WTC11 (cell line): Measurements from ENCODE around the gene BFSP2. TPM values are rescaled to one million over a fixed set of nuclear protein-coding genes. Genes with fewer than 3 reads are reported as not detected.

Source experiments
- ATAC-seq: fragments of 200-7000 bp; cut with Tn5 transposase; 2 replicates; pipeline ENCODE4 v1.10.0; 2021; ENCODE audit warnings: mild to moderate bottlenecking, moderate library complexity
- CTCF ChIA-PET: fragments of 300-600 bp; sonication (Branson Sonifier 250); formaldehyde crosslinking; loops from one replicate; lab custom pipeline; 2021; ENCODE audit warnings: antibody characterized with exemption; lab: Charles Lee
- POLR2A ChIA-PET: fragments of 350-600 bp; sonication (Branson Sonifier 250); formaldehyde crosslinking; loops from one replicate; lab custom pipeline; 2021; ENCODE audit warnings: antibody characterized with exemption; lab: Charles Lee
- DNase-seq: peaks from one replicate; pipeline ENCODE4 v3.0.0; 2021; ENCODE audit warnings: low spot score
- H3K27ac Mint-ChIP-seq: 2 replicates; pipeline ENCODE4 v1.8.0; 2021; ENCODE audit warnings: mixed read lengths
- H3K27me3 Mint-ChIP-seq: 2 replicates; pipeline ENCODE4 v1.8.0; 2021; ENCODE audit warnings: low read depth, mild to moderate bottlenecking, moderate library complexity, mixed read lengths
- H3K36me3 Mint-ChIP-seq: 2 replicates; pipeline ENCODE4 v1.8.0; 2021; ENCODE audit warnings: mixed read lengths
- H3K4me1 Mint-ChIP-seq: 2 replicates; pipeline ENCODE4 v1.8.0; 2022; ENCODE audit warnings: mixed read lengths
- H3K4me3 Mint-ChIP-seq: 2 replicates; pipeline ENCODE4 v1.8.0; 2021; ENCODE audit warnings: mild to moderate bottlenecking, moderate library complexity, mixed read lengths
- H3K9me3 Mint-ChIP-seq: 2 replicates; pipeline ENCODE4 v1.8.0; 2021; ENCODE audit warnings: mixed read lengths
- GRHL2 ChIP-seq: fragments of 250-450 bp; sonication (Bioruptor Pico); IDR thresholded peaks from 2 replicates; pipeline ENCODE4 v1.8.0; 2022; ENCODE audit warnings: mild to moderate bottlenecking, moderate library complexity; ENCODE audit not compliant: insufficient replicate concordance, severe bottlenecking
- HMGA2 ChIP-seq: fragments of 250-450 bp; sonication (Bioruptor Pico); IDR thresholded peaks from 2 replicates; pipeline ENCODE4 v1.4.0; 2021; ENCODE audit warnings: mild to moderate bottlenecking, moderate library complexity
- NFATC4 ChIP-seq: fragments of 250-450 bp; sonication (Bioruptor Pico); IDR thresholded peaks from 2 replicates; pipeline ENCODE4 v1.9.0; 2021; ENCODE audit warnings: mild to moderate bottlenecking
- NR2C2 ChIP-seq: sonication (generic); formaldehyde crosslinking; IDR thresholded peaks from 2 replicates; pipeline ENCODE4 v1.8.0; 2022; ENCODE audit warnings: mild to moderate bottlenecking, missing genetic modification reagents
- RORB ChIP-seq: fragments of 250-450 bp; sonication (Bioruptor Pico); IDR thresholded peaks from 2 replicates; pipeline ENCODE4 v1.9.0; 2021; ENCODE audit warnings: mild to moderate bottlenecking
- SP1 ChIP-seq: sonication (generic); formaldehyde crosslinking; conservative IDR thresholded peaks from 2 replicates; pipeline ENCODE4 v1.8.1; 2022; ENCODE audit warnings: missing genetic modification reagents
- TEAD4 ChIP-seq: sonication (generic); formaldehyde crosslinking; IDR thresholded peaks from 2 replicates; pipeline ENCODE4 v1.8.0; 2022; ENCODE audit warnings: mild to moderate bottlenecking, missing genetic modification reagents
- ZNF263 ChIP-seq: sonication (generic); formaldehyde crosslinking; IDR thresholded peaks from 2 replicates; pipeline ENCODE4 v1.8.1; 2022; ENCODE audit warnings: low read depth, mild to moderate bottlenecking, moderate library complexity, missing genetic modification reagents
- ZNF416 ChIP-seq: fragments of 250-450 bp; sonication (Bioruptor Pico); IDR thresholded peaks from 2 replicates; pipeline ENCODE4 v1.9.0; 2021; ENCODE audit warnings: mild to moderate bottlenecking, inconsistent platforms
- total RNA-seq: library from RNA; stranded (reverse); gene quantifications from 3 replicates; pipeline ENCODE4 v1.2.3, GENCODE V29; 2021
- TF ChIP-seq, protein P1 (sequence below): sonication (generic); formaldehyde crosslinking; IDR thresholded peaks from 2 replicates; pipeline ENCODE4 v1.8.0; 2022; ENCODE audit warnings: missing genetic modification reagents
- TF ChIP-seq, protein P2 (sequence below): sonication (generic); formaldehyde crosslinking; IDR thresholded peaks from 2 replicates; pipeline ENCODE4 v1.8.0; 2023; ENCODE audit warnings: missing genetic modification reagents
- TF ChIP-seq, protein P3 (sequence below): fragments of 200-600 bp; IDR thresholded peaks from 2 replicates; pipeline ENCODE4 v1.8.0; 2022; ENCODE audit warnings: antibody characterized with exemption
- TF ChIP-seq, protein P4 (sequence below): sonication (generic); formaldehyde crosslinking; IDR thresholded peaks from 2 replicates; pipeline ENCODE4 v1.8.0; 2022; ENCODE audit warnings: mild to moderate bottlenecking, missing genetic modification reagents
- TF ChIP-seq, protein P5 (sequence below): sonication (generic); formaldehyde crosslinking; IDR thresholded peaks from 2 replicates; pipeline ENCODE4 v1.8.1; 2023; ENCODE audit warnings: mild to moderate bottlenecking, missing genetic modification reagents, borderline replicate concordance

Gene BFSP2
- total RNA-seq, 1 experiment from 2014 or later: not detected

DNA sequence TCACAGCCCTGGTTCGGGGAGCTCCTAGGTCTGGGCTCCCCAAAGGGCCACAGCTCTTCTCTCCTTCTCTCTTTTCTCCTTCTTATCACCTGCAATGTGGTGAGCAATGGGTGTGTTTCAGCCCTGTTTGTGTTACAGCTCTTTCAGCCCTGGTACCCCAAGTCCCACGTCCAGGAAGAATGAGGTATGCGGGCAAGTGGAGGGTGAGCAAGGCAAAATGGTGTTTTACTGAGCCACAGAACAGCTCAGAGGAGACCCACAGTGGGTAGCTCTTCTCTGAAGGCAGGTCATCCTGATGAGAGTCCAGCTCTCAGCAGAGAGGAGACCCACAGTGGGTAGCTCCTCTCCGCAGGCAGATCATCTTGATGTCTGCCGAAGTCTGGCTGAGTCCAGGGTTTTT lies 86.8 kb downstream of the BFSP2 start (continued):
- TF ChIP-seq, protein P1, sequence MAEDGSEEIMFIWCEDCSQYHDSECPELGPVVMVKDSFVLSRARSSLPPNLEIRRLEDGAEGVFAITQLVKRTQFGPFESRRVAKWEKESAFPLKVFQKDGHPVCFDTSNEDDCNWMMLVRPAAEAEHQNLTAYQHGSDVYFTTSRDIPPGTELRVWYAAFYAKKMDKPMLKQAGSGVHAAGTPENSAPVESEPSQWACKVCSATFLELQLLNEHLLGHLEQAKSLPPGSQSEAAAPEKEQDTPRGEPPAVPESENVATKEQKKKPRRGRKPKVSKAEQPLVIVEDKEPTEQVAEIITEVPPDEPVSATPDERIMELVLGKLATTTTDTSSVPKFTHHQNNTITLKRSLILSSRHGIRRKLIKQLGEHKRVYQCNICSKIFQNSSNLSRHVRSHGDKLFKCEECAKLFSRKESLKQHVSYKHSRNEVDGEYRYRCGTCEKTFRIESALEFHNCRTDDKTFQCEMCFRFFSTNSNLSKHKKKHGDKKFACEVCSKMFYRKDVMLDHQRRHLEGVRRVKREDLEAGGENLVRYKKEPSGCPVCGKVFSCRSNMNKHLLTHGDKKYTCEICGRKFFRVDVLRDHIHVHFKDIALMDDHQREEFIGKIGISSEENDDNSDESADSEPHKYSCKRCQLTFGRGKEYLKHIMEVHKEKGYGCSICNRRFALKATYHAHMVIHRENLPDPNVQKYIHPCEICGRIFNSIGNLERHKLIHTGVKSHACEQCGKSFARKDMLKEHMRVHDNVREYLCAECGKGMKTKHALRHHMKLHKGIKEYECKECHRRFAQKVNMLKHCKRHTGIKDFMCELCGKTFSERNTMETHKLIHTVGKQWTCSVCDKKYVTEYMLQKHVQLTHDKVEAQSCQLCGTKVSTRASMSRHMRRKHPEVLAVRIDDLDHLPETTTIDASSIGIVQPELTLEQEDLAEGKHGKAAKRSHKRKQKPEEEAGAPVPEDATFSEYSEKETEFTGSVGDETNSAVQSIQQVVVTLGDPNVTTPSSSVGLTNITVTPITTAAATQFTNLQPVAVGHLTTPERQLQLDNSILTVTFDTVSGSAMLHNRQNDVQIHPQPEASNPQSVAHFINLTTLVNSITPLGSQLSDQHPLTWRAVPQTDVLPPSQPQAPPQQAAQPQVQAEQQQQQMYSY: no peak
- TF ChIP-seq, protein P2, sequence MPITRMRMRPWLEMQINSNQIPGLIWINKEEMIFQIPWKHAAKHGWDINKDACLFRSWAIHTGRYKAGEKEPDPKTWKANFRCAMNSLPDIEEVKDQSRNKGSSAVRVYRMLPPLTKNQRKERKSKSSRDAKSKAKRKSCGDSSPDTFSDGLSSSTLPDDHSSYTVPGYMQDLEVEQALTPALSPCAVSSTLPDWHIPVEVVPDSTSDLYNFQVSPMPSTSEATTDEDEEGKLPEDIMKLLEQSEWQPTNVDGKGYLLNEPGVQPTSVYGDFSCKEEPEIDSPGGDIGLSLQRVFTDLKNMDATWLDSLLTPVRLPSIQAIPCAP (CRISPR knock-in tag): no peak
- no peak for TF ChIP-seq ZNF416

DNA sequence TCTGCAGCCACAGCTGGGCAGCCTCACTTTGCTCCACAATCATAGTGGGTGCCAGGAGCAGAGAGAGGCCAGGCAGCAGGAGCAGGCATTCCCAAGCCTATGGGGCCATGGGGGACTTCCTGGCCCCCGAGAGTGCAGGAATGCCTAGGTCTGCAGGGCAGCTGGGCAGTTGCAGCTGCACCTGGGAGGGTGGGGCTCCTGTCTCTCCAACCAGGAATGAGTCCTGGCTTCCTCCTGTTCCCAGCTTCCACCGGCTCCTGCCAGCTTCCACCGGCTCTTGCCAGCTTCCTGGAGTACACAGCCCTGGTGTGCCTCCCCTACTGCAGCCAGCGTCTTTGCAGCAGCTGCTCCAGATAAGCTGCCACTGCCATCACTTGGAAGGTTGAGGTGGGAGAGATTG lies 87.3 kb downstream of the BFSP2 start:
- POLR2A ChIA-PET: interaction anchor here (1.8 kb wide), 1 partner anchor 86 kb away, joined by 5 read pairs; the partner anchor contains the start of gene CDV3
- peaks cover 47% of the 10 kb centered on the region for H3K9me3 Mint-ChIP-seq
- no peak for DNase-seq

DNA sequence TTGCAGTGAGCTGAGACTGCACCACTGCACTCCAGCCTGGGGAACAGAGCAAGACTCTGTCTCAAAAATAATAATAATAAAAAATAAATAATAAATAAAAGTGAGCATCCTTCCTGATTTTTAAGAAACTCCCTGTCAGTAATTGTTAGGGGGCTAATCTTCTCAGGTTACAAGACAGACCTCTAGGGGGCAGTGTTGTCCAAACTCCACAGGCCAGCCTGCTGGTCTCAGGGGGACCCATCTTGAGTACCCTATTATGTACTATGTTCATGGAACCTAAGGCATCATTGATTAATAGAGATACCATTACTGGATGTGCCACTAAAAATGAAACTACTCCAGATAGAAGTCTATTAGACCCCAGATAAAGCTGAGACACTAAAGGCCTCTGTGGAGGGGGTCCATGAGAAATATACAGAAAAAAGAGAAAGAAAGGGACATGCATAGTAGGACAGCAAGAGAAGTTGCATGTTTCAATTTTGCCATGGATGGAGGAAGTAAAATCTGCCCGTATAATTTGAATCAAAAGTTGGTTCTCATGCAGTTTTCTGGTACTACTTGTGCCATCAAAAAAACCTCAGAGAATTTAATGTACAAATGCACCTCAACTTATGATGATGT lies 88.2 kb downstream of the BFSP2 start:
- Mint-ChIP-seq H3K36me3 (peaks cover 26% of the 10 kb centered on the region), H3K27ac (no peak overlapping the region), H3K27me3 (peaks cover 4% of the 10 kb centered on the region; the same call in 1 of the 2 replicates), H3K4me3 (no peak overlapping the region), H3K4me1 (peaks cover 38% of the 10 kb centered on the region), H3K9me3 (peaks cover 47% of the 10 kb centered on the region)
- no peak; the same call in 1 of the 2 replicates for ATAC-seq
- DNase-seq: peak; percentile 34
- ChIA-PET POLR2A (interaction anchor here (1.8 kb wide), 1 partner anchor 85 kb away, joined by 5 read pairs; the partner anchor contains the start of gene CDV3), CTCF (interaction anchor here (1.1 to 2.0 kb wide), 4 partner anchors 35 to 90 kb away, joined by 4 to 14 read pairs (median 6); partner anchors contain the start of gene CDV3)
- no peak for TF ChIP-seq GRHL2 (CRISPR knock-in tag)
- no peak for TF ChIP-seq NFATC4 (CRISPR knock-in tag)
- TF ChIP-seq, protein P3, sequence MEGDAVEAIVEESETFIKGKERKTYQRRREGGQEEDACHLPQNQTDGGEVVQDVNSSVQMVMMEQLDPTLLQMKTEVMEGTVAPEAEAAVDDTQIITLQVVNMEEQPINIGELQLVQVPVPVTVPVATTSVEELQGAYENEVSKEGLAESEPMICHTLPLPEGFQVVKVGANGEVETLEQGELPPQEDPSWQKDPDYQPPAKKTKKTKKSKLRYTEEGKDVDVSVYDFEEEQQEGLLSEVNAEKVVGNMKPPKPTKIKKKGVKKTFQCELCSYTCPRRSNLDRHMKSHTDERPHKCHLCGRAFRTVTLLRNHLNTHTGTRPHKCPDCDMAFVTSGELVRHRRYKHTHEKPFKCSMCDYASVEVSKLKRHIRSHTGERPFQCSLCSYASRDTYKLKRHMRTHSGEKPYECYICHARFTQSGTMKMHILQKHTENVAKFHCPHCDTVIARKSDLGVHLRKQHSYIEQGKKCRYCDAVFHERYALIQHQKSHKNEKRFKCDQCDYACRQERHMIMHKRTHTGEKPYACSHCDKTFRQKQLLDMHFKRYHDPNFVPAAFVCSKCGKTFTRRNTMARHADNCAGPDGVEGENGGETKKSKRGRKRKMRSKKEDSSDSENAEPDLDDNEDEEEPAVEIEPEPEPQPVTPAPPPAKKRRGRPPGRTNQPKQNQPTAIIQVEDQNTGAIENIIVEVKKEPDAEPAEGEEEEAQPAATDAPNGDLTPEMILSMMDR: peak; percentile 66
- no peak for TF ChIP-seq NR2C2 (CRISPR knock-in tag)

More for the DNA sequence above, 87.3 kb downstream of the BFSP2 start:
- no peak for TF ChIP-seq RORB (CRISPR knock-in tag)
- TF ChIP-seq SP1 (CRISPR knock-in tag): no peak
- no peak for TF ChIP-seq ZNF263 (CRISPR knock-in tag)
- TF ChIP-seq, protein P4, sequence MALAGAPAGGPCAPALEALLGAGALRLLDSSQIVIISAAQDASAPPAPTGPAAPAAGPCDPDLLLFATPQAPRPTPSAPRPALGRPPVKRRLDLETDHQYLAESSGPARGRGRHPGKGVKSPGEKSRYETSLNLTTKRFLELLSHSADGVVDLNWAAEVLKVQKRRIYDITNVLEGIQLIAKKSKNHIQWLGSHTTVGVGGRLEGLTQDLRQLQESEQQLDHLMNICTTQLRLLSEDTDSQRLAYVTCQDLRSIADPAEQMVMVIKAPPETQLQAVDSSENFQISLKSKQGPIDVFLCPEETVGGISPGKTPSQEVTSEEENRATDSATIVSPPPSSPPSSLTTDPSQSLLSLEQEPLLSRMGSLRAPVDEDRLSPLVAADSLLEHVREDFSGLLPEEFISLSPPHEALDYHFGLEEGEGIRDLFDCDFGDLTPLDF (CRISPR knock-in tag): no peak
- TF ChIP-seq, protein P5, sequence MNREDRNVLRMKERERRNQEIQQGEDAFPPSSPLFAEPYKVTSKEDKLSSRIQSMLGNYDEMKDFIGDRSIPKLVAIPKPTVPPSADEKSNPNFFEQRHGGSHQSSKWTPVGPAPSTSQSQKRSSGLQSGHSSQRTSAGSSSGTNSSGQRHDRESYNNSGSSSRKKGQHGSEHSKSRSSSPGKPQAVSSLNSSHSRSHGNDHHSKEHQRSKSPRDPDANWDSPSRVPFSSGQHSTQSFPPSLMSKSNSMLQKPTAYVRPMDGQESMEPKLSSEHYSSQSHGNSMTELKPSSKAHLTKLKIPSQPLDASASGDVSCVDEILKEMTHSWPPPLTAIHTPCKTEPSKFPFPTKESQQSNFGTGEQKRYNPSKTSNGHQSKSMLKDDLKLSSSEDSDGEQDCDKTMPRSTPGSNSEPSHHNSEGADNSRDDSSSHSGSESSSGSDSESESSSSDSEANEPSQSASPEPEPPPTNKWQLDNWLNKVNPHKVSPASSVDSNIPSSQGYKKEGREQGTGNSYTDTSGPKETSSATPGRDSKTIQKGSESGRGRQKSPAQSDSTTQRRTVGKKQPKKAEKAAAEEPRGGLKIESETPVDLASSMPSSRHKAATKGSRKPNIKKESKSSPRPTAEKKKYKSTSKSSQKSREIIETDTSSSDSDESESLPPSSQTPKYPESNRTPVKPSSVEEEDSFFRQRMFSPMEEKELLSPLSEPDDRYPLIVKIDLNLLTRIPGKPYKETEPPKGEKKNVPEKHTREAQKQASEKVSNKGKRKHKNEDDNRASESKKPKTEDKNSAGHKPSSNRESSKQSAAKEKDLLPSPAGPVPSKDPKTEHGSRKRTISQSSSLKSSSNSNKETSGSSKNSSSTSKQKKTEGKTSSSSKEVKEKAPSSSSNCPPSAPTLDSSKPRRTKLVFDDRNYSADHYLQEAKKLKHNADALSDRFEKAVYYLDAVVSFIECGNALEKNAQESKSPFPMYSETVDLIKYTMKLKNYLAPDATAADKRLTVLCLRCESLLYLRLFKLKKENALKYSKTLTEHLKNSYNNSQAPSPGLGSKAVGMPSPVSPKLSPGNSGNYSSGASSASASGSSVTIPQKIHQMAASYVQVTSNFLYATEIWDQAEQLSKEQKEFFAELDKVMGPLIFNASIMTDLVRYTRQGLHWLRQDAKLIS (CRISPR knock-in tag): no peak
- no peak for TF ChIP-seq HMGA2 (CRISPR knock-in tag)
- TF ChIP-seq TEAD4: no peak
- peaks cover 4% of the 10 kb centered on the region; the same call in 1 of the 2 replicates for H3K27me3 Mint-ChIP-seq
- no peak overlapping the region for H3K4me3 Mint-ChIP-seq
- H3K27ac Mint-ChIP-seq: no peak overlapping the region
- peaks cover 26% of the 10 kb centered on the region for H3K36me3 Mint-ChIP-seq
- no peak for ATAC-seq
- CTCF ChIA-PET: interaction anchor here (1.7 to 2.0 kb wide), 2 partner anchors 15 to 91 kb away, joined by 5 to 6 read pairs; no protein-coding TSS in a partner anchor
- H3K4me1 Mint-ChIP-seq: peaks cover 30% of the 10 kb centered on the region
